Breast epithelium (tissue), 4 donors: ENCODE data around the gene ELMOD3. TPM values are rescaled to one million over a fixed set of nuclear protein-coding genes. Genes with fewer than 3 reads are reported as not detected.

ENCODE experiments used
- DNase-seq, 2 donors: peaks; one replicate each; pipeline ENCODE4 v3.0.0-alpha.2; 2019; ENCODE audit warnings: low spot score in 2 of 2
- H3K27ac ChIP-seq, 2 donors: fragments of 200-600 bp; sonication (generic) in 1 of 2; one replicate each; pipeline ENCODE4 v1.5.1; 2016 to 2019; ENCODE audit warnings: mild to moderate bottlenecking in 1 of 2
- H3K27me3 ChIP-seq, 2 donors: fragments of 200-600 bp; sonication (generic) in 1 of 2; one replicate each; pipeline versions ENCODE4 v1.5.1 to v1.6.0; 2017 to 2019; ENCODE audit warnings: control low read depth in 1 of 2, mild to moderate bottlenecking in 1 of 2
- H3K36me3 ChIP-seq: fragments of 200-600 bp; one replicate; pipeline ENCODE4 v1.5.1; 2019
- H3K4me1 ChIP-seq, 2 donors: fragments of 200-600 bp; sonication (generic); one replicate each; pipeline ENCODE4 v1.5.1; 2016 to 2019; ENCODE audit warnings: control low read depth in 1 of 2
- H3K4me3 ChIP-seq, 3 donors: fragments of 200-600 bp; sonication (generic); 1 replicate in 2 of 3; 2 replicates in 1 of 3; pipeline ENCODE4 v1.5.1; 2016 to 2019; ENCODE audit warnings: mild to moderate bottlenecking in 3 of 3, moderate library complexity in 2 of 3
- H3K9me3 ChIP-seq, 2 donors: fragments of 200-600 bp; sonication (generic) in 1 of 2; one replicate each; pipeline ENCODE4 v1.5.1; 2016 to 2019; ENCODE audit warnings: control low read depth in 1 of 2
- POLR2A ChIP-seq: fragments of 450-650 bp; IDR thresholded peaks from one replicate; pipeline ENCODE4 v1.6.1; 2016; ENCODE audit warnings: antibody characterized with exemption, mild to moderate bottlenecking, moderate library complexity
- POLR2AphosphoS5 ChIP-seq, 3 donors: sonication (generic); formaldehyde crosslinking; IDR thresholded peaks; one replicate each; pipeline ENCODE4 v1.6.1; 2017; ENCODE audit warnings: antibody characterized with exemption in 3 of 3
- intact Hi-C: fragments of 100-400 bp; cut with DNase I; formaldehyde crosslinking; loops from one replicate; pipeline ENCODE4 v1.15.1; 2023; ENCODE audit warnings: low total_unique reads
- total RNA-seq, 3 donors: library from RNA; depleted of rRNA; stranded (reverse); fragments of >200 nt; gene quantifications; one replicate each; pipeline ENCODE4 v1.1.0, GENCODE V29; 2016
- TF ChIP-seq, protein P1 (sequence below), 3 donors: fragments of 450-650 bp; IDR thresholded peaks; one replicate each; pipeline ENCODE4 v1.5.1; 2016 to 2017; ENCODE audit warnings: antibody characterized with exemption in 3 of 3, mild to moderate bottlenecking in 3 of 3, moderate library complexity in 3 of 3

ELMOD3 gene
- total RNA-seq = 100 to 1,000 TPM in 1 of 3 donors, 10 to 100 TPM in 2; 42.9 to 149 (median 47.0) TPM

DNA sequence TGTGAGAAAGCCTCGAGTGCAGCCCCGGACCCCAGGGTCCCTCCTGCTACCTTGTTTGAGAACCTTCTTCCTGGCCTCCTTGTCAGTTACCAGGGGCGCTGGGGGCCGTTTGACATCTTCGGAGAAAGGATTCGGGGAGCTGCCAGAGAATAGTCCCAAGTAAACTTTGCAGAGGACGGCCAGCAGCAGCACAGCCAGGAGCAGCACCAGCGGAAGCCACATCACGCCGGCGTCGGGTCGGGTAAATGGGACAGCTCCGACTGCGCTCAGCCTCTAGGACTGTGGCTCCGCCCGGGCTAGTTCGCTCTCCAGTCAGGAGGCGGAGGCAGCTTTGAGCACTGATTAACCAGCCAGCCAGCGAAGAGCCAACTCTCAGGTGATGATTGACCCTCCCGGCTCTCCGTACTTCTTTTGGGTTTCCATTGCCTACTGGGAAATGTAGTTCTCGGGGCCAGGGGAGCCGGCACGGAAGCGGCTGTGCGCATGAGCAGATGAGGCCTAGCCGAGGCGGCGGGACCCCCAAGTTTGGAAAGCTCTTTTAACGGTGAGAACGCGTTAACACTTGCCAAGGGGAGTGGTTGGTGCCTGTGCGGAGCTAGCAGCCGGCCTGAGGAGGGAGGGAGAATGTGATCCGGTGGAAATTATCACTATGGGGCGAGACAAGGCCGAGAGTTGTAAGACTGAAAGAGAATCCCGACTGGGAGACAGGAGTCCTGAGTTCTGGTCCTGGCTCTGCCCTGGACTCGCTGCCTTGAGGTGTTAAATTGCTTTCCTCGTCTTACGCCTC lies at the start of gene ELMOD3, which contains the start of gene RETSAT:
Gene ELMOD3, plus strand, starts transcription at position 484 of the 787 bp plus-strand sequence. CDS start 2,430 bp downstream, outside the sequence.
Gene RETSAT, minus strand, starts transcription at position 243 of the 787 bp plus-strand sequence. Its CDS starts 21 bp downstream, at position 222.
- TF ChIP-seq, protein P1, sequence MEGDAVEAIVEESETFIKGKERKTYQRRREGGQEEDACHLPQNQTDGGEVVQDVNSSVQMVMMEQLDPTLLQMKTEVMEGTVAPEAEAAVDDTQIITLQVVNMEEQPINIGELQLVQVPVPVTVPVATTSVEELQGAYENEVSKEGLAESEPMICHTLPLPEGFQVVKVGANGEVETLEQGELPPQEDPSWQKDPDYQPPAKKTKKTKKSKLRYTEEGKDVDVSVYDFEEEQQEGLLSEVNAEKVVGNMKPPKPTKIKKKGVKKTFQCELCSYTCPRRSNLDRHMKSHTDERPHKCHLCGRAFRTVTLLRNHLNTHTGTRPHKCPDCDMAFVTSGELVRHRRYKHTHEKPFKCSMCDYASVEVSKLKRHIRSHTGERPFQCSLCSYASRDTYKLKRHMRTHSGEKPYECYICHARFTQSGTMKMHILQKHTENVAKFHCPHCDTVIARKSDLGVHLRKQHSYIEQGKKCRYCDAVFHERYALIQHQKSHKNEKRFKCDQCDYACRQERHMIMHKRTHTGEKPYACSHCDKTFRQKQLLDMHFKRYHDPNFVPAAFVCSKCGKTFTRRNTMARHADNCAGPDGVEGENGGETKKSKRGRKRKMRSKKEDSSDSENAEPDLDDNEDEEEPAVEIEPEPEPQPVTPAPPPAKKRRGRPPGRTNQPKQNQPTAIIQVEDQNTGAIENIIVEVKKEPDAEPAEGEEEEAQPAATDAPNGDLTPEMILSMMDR (IDR thresholded peaks at IDR 0.05) = peak in 1 of 3 donors; percentile 18
- TF ChIP-seq POLR2A = peak; percentile 42
- TF ChIP-seq POLR2AphosphoS5 (IDR thresholded peaks at IDR 0.05) = peak; percentile 89 to 95 (median 93)
- intact Hi-C loops = no loop called here
- DNase-seq = peak; percentile 95 to 98
- Histone ChIP-seq H3K27ac (peak within 1 kb of the TSS; percentile 85 to 92), H3K9me3 (no peaks in the 10 kb centered on the region), H3K4me1 (peaks cover 4 to 7% of the 10 kb centered on the region in 2 donors), H3K36me3 (no peaks in the 10 kb centered on the region), H3K27me3 (no peaks in the 10 kb centered on the region), H3K4me3 (peak within 1 kb of the TSS; percentile 64 to 73 (median 69))

DNA sequence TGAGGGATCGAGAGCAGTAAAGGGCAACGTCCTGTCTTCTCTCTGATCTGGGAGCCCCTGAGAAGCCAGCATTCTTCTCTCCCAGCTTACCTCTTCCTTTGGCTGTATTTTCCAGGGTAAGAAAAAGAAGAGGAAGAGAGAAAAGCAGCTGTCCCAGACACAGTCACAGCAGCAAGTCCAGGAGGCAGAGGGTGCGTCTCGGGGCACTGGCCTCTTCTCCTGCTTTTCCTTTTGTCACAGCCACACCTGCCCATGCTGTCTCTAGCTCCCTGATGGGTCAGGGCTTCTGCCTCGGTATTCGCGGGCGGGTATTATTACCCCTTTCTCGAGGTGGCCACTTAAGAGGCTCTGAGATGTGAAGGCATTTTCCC lies 47.1 kb upstream of the ELMOD3 start:
- no peak overlapping the region for H3K4me3 ChIP-seq
- intact Hi-C loops = no loop called here
- no peaks in the 10 kb centered on the region for H3K9me3 ChIP-seq
- peak overlapping the region in 1 of 2 donors; percentile 12 for H3K27ac ChIP-seq
- no peaks in the 10 kb centered on the region for H3K4me1 ChIP-seq
- no peak for TF ChIP-seq POLR2A
- H3K36me3 ChIP-seq = peaks cover 10% of the 10 kb centered on the region
- DNase-seq = no peak
- no peaks in the 10 kb centered on the region for H3K27me3 ChIP-seq

DNA sequence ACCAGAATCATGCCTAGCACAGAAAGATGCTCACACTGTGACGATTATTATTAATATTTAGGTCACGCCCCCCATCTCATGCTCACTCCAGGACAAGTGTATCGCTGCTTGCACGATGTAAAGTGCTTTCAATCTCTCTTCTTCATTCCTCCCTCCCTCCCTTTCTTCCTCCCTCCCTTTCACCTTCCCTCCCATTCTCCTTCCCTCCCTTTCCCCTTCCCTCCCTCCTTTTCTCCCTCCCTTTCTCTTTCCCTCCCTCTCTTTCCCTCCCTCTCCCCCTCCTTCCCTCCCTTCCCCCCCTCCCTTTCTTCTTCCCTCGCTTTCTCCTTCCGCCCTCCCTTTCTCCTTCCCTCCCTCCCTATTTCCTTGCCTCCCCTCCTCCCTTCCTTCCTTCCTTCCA lies 46.4 kb upstream of the ELMOD3 start:
- no peaks in the 10 kb centered on the region for H3K27me3 ChIP-seq
- H3K9me3 ChIP-seq = no peaks in the 10 kb centered on the region
- TF ChIP-seq, protein P1 (IDR thresholded peaks at IDR 0.05) = no peak
- TF ChIP-seq POLR2AphosphoS5 (IDR thresholded peaks at IDR 0.05) (no peak), POLR2A (no peak)
- H3K36me3 ChIP-seq = peaks cover 10% of the 10 kb centered on the region
- DNase-seq = no peak
- no peaks in the 10 kb centered on the region for H3K4me1 ChIP-seq
- no peak overlapping the region for H3K4me3 ChIP-seq
- intact Hi-C loops = no loop called here
- H3K27ac ChIP-seq = no peak overlapping the region

DNA sequence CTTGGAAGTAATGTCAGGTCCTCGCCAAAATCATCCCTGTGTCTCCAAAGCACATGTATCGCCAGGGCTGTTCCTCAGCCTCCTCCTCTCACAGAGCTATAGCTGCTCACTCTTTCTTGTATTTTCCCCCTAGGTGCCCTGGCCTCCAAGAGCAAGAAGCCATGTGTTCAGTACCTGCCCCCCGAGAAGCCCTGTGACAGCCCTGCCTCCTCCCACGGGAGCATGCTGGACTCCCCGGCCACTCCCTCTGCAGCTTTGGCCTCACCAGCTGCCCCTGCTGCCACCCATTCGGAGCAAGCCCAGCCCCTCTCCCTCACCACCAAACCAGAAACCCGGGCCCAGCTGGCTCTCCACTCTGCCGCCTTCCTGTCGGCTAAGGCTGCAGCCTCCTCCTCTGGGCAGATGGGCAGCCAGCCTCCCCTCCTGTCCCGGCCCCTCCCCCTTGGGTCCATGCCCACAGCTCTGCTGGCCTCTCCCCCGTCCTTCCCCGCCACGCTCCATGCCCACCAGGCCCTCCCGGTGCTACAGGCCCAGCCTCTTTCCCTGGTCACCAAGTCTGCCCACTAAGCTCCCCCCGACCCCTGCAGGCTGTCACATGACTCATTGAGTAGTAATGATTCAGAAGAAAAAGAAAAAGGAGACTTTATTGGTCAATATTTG lies 45.5 kb upstream of the ELMOD3 start:
- Histone ChIP-seq H3K9me3 (no peaks in the 10 kb centered on the region), H3K27ac (peak overlapping the region in 1 of 2 donors; percentile 69), H3K4me3 (no peak overlapping the region), H3K4me1 (no peaks in the 10 kb centered on the region), H3K36me3 (peaks cover 6% of the 10 kb centered on the region), H3K27me3 (no peaks in the 10 kb centered on the region)
- intact Hi-C loops = no loop called here
- no peak for DNase-seq
- TF ChIP-seq POLR2A (no peak), POLR2AphosphoS5 (IDR thresholded peaks at IDR 0.05) (no peak)
- TF ChIP-seq, protein P1 (IDR thresholded peaks at IDR 0.05) = no peak

DNA sequence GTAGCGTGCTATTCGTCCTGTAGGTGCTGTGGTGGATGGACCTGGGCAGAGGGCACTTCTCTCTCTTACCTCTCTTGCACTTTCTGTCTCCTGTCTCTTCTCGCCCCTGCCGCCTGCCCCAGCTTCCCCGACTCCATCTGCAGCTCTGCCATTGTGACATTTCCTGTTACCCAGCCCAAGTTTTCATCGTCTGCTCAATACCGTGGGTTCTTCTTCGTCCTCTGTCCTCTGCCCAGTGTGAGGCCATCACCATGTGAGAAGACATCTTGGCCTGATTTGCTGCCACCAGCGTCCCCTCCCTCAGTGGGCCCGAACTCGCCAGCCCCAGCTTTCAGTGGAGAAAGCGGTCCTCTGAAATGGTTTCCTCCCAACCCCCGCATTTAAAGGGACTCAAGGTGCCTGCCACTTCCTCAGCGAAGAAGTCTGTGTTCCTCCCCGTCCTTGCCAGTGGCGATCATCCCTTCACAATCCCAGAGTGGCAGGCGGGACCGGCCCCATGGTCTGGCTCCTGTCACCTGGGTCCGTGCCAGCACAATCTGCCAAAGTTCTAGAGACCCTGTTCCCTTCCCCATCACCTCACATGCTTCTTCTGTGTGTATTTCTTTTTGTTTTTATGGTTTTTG lies 44.8 kb upstream of the ELMOD3 start:
- TF ChIP-seq POLR2A (no peak), POLR2AphosphoS5 (IDR thresholded peaks at IDR 0.05) (no peak)
- TF ChIP-seq, protein P1 (IDR thresholded peaks at IDR 0.05) = no peak
- intact Hi-C loops = loop anchor here (10.0 kb wide), 1 partner anchor 1095 kb away; no protein-coding TSS in a partner anchor
- DNase-seq = no peak
- Histone ChIP-seq H3K4me1 (no peaks in the 10 kb centered on the region), H3K36me3 (peaks cover 6% of the 10 kb centered on the region), H3K4me3 (no peak overlapping the region), H3K27me3 (no peaks in the 10 kb centered on the region), H3K27ac (peak overlapping the region in 1 of 2 donors; percentile 9), H3K9me3 (no peaks in the 10 kb centered on the region)
